22Rv1 (cell line): ENCODE measurements around the gene AHNAK.

Source experiments
- ZFX ChIP-seq: fragments of 450-650 bp; IDR thresholded peaks from 2 replicates; pipeline ENCODE4 v1.6.1; 2017; ENCODE audit warnings: antibody characterized with exemption, borderline replicate concordance
- TF ChIP-seq, protein P1 (sequence below): fragments of 450-650 bp; IDR thresholded peaks from 2 replicates; pipeline ENCODE4 v1.5.1; 2017; ENCODE audit warnings: mild to moderate bottlenecking

DNA sequence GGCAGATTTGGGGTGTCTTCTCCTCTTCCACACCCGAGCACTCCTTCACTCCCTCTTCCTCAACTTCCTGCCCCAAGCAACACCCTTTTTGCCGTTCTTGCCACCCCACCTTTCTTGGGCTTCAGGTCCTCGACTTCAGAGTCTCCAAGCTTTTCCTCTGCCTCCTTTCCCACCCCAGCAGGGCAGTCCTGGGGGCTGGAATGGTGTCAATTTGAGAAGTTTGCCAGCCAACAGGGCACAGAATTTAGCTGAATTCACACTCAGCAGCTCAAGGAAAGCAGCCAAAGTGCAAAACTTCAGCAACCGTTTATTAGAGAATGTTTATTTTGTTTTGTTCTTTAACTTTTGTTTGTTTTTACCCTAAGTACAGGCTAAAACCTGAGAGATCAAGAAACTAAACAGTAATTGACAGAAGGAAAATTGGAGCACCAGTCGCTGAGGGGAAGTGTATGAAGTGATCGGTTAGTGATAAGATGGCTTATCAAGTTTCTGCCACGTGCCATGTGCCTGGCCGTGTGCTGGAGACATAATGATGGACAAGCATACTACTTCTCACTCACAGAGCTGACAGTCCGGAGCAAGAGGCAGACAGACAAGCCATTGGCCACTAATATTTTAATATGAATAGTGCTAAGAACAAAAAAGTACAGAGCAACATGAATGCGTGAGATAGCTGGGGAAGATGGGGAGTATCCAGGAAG lies 44.4 kb downstream of the AHNAK start:
- TF ChIP-seq, protein P1, sequence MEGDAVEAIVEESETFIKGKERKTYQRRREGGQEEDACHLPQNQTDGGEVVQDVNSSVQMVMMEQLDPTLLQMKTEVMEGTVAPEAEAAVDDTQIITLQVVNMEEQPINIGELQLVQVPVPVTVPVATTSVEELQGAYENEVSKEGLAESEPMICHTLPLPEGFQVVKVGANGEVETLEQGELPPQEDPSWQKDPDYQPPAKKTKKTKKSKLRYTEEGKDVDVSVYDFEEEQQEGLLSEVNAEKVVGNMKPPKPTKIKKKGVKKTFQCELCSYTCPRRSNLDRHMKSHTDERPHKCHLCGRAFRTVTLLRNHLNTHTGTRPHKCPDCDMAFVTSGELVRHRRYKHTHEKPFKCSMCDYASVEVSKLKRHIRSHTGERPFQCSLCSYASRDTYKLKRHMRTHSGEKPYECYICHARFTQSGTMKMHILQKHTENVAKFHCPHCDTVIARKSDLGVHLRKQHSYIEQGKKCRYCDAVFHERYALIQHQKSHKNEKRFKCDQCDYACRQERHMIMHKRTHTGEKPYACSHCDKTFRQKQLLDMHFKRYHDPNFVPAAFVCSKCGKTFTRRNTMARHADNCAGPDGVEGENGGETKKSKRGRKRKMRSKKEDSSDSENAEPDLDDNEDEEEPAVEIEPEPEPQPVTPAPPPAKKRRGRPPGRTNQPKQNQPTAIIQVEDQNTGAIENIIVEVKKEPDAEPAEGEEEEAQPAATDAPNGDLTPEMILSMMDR, result no peak
- TF ChIP-seq ZFX, result no peak
